Esophagus (tissue), 2 donors: ENCODE data around the gene BCAP29. TPM values are rescaled to one million over a fixed set of nuclear protein-coding genes. Genes with fewer than 3 reads are reported as not detected.

Experiments
- H3K27ac ChIP-seq, 2 donors: one replicate each; pipeline ENCODE4 v1.5.1; 2013; ENCODE audit warnings: low read depth in 2 of 2, mild to moderate bottlenecking in 2 of 2, inconsistent platforms in 1 of 2, low read length in 1 of 2, moderate library complexity in 1 of 2
- H3K27me3 ChIP-seq, 2 donors: one replicate each; pipeline ENCODE4 v1.6.1; 2013; ENCODE audit warnings: low read length in 2 of 2, control low read depth in 1 of 2, mild to moderate bottlenecking in 1 of 2; ENCODE audit not compliant: insufficient read depth in 2 of 2, control insufficient read depth in 1 of 2
- H3K36me3 ChIP-seq, 2 donors: one replicate each; pipeline ENCODE4 v1.6.1; 2013; ENCODE audit warnings: low read length in 1 of 2; ENCODE audit not compliant: control insufficient read depth in 2 of 2, insufficient read depth in 2 of 2
- H3K4me1 ChIP-seq, 2 donors: one replicate each; pipeline ENCODE4 v1.6.1; 2013; ENCODE audit warnings: low read length in 1 of 2; ENCODE audit not compliant: control insufficient read depth in 2 of 2, insufficient read depth in 2 of 2
- H3K4me3 ChIP-seq, 2 donors: one replicate each; pipeline ENCODE4 v1.5.1; 2013; ENCODE audit warnings: low read length in 2 of 2, mild to moderate bottlenecking in 2 of 2, low read depth in 1 of 2, moderate library complexity in 1 of 2
- H3K9me3 ChIP-seq, 2 donors: one replicate each; pipeline ENCODE4 v1.6.1; 2013; ENCODE audit warnings: mild to moderate bottlenecking in 2 of 2, low read depth in 1 of 2, low read length in 1 of 2, moderate library complexity in 1 of 2; ENCODE audit not compliant: control insufficient read depth in 2 of 2, insufficient read depth in 1 of 2
- WGBS, 2 donors: extraction: QIAGEN DNeasy Blood & Tissue Kit; methylation state at CpG; one replicate each; pipeline ENCODE4 v1.1.7; 2013; 5-methylcytosine and 5-hydroxymethylcytosine counted together
- polyA plus RNA-seq, 2 donors: library from polyadenylated mRNA; stranded (reverse); fragments of 200-250 nt; gene quantifications; one replicate each; pipeline ENCODE4 v1.2.3, GENCODE V29; 2013
- donor health status: healthy with polysubstance abuse.
- donor health status: Bipolar disorder and iron deficiency.

BCAP29 gene
- polyA plus RNA-seq, 2 donors, result 46.4 to 49.0 TPM

- no peaks in the 10 kb centered on the region for H3K36me3 ChIP-seq
- 48 to 58% methylated on average over 5 of the region's 5 CpGs for WGBS, 2 donors
- no peak overlapping the region for H3K27ac ChIP-seq
- H3K27me3 ChIP-seq, result no peaks in the 10 kb centered on the region
- H3K9me3 ChIP-seq, result no peaks in the 10 kb centered on the region
- H3K4me3 ChIP-seq, result peak overlapping the region in 1 of 2 donors; percentile 71
- H3K4me1 ChIP-seq, result no peaks in the 10 kb centered on the region
These were observed 1.5 kb downstream of the BCAP29 start for GRCh38 chr7:107581387-107582013.

- no peaks in the 10 kb centered on the region for H3K9me3 ChIP-seq
- no peaks in the 10 kb centered on the region for H3K4me1 ChIP-seq
- 69 to 72% methylated on average over 2 of the region's 2 CpGs for WGBS, 2 donors
- no peaks in the 10 kb centered on the region for H3K36me3 ChIP-seq
- H3K27ac ChIP-seq, result no peak overlapping the region
- H3K4me3 ChIP-seq, result no peak overlapping the region
- H3K27me3 ChIP-seq, result no peaks in the 10 kb centered on the region
These were observed 2.8 kb downstream of the BCAP29 start for GRCh38 chr7:107582875-107583274.

- Histone ChIP-seq H3K4me1 (no peaks in the 10 kb centered on the region), H3K27ac (no peak overlapping the region), H3K4me3 (no peak overlapping the region), H3K27me3 (no peaks in the 10 kb centered on the region), H3K9me3 (no peaks in the 10 kb centered on the region), H3K36me3 (peaks cover 0 to 5% of the 10 kb centered on the region in 2 donors)
- 83% methylated on average over 2 of the region's 2 CpGs for WGBS, 2 donors
These were observed 4.7 kb downstream of the BCAP29 start for GRCh38 chr7:107584716-107585115.

GRCh38 chr7:107588529-107589130 lies 8.6 kb downstream of the BCAP29 start:
- H3K27me3 ChIP-seq, result no peaks in the 10 kb centered on the region
- H3K9me3 ChIP-seq, result no peaks in the 10 kb centered on the region
- no peak overlapping the region for H3K27ac ChIP-seq
- H3K36me3 ChIP-seq, result peaks cover 0 to 5% of the 10 kb centered on the region in 2 donors
- WGBS, 2 donors, result 90 to 93% methylated on average over 5 of the region's 5 CpGs
- no peak overlapping the region for H3K4me3 ChIP-seq
- H3K4me1 ChIP-seq, result no peaks in the 10 kb centered on the region

GRCh38 chr7:107591421-107591820 lies 11.4 kb downstream of the BCAP29 start:
- H3K4me3 ChIP-seq, result no peak overlapping the region
- no peak overlapping the region for H3K27ac ChIP-seq
- H3K4me1 ChIP-seq, result no peaks in the 10 kb centered on the region
- H3K36me3 ChIP-seq, result peaks cover 0 to 5% of the 10 kb centered on the region in 2 donors
- H3K9me3 ChIP-seq, result no peaks in the 10 kb centered on the region
- 81 to 85% methylated on average over 3 of the region's 3 CpGs for WGBS, 2 donors
- no peaks in the 10 kb centered on the region for H3K27me3 ChIP-seq

- Histone ChIP-seq H3K4me3 (no peak overlapping the region), H3K9me3 (no peaks in the 10 kb centered on the region), H3K27ac (no peak overlapping the region), H3K36me3 (peaks cover 0 to 5% of the 10 kb centered on the region in 2 donors), H3K27me3 (no peaks in the 10 kb centered on the region), H3K4me1 (no peaks in the 10 kb centered on the region)
- 96 to 99% methylated on average over 5 of the region's 5 CpGs for WGBS, 2 donors
These were observed 12.4 kb downstream of the BCAP29 start for GRCh38 chr7:107592361-107593024.

GRCh38 chr7:107593025-107593410 lies 13.0 kb downstream of the BCAP29 start:
- Histone ChIP-seq H3K4me3 (no peak overlapping the region), H3K27me3 (no peaks in the 10 kb centered on the region), H3K27ac (no peak overlapping the region), H3K9me3 (no peaks in the 10 kb centered on the region), H3K4me1 (no peaks in the 10 kb centered on the region), H3K36me3 (peaks cover 0 to 5% of the 10 kb centered on the region in 2 donors)
- WGBS, 2 donors, result 93 to 95% methylated on average over 1 of the region's 1 CpG

GRCh38 chr7:107594961-107595737 lies 15.1 kb downstream of the BCAP29 start:
- 44 to 73% methylated on average over 4 of the region's 4 CpGs for WGBS, 2 donors

GRCh38 chr7:107596881-107597581 lies 17.0 kb downstream of the BCAP29 start:
- WGBS, 2 donors, result 80 to 83% methylated on average over 5 of the region's 5 CpGs

More at GRCh38 chr7:107594961-107595737, 15.1 kb downstream of the BCAP29 start:
- H3K4me1 ChIP-seq, result no peaks in the 10 kb centered on the region
- no peak overlapping the region for H3K4me3 ChIP-seq
- no peak overlapping the region for H3K27ac ChIP-seq
- H3K36me3 ChIP-seq, result no peaks in the 10 kb centered on the region
- no peaks in the 10 kb centered on the region for H3K27me3 ChIP-seq
- H3K9me3 ChIP-seq, result no peaks in the 10 kb centered on the region

More at GRCh38 chr7:107596881-107597581, 17.0 kb downstream of the BCAP29 start:
- H3K36me3 ChIP-seq, result no peaks in the 10 kb centered on the region
- no peak overlapping the region for H3K4me3 ChIP-seq
- no peak overlapping the region for H3K27ac ChIP-seq
- H3K9me3 ChIP-seq, result no peaks in the 10 kb centered on the region
- H3K4me1 ChIP-seq, result no peaks in the 10 kb centered on the region
- no peaks in the 10 kb centered on the region for H3K27me3 ChIP-seq
